Neuronal stem cell (in vitro differentiated cells): ENCODE results near the gene RAD51B.

Experiments
- DNase-seq: peaks from one replicate; pipeline ENCODE4 v3.0.0-alpha.2; 2013; ENCODE audit warnings: low spot score
- H2AFZ ChIP-seq: one replicate; pipeline ENCODE4 v1.6.1; 2013; ENCODE audit warnings: mild to moderate bottlenecking, low read length, inconsistent platforms
- H2AK5ac ChIP-seq: 2 replicates; pipeline ENCODE4 v1.6.1; 2013; ENCODE audit warnings: low read depth, mild to moderate bottlenecking, inconsistent platforms, low read length, moderate library complexity, mixed read lengths
- H2BK120ac ChIP-seq: 2 replicates; pipeline ENCODE4 v1.6.1; 2013; ENCODE audit warnings: low read depth, mild to moderate bottlenecking, inconsistent platforms, low read length, moderate library complexity, mixed read lengths
- H2BK12ac ChIP-seq: one replicate; pipeline ENCODE4 v1.6.1; 2013; ENCODE audit warnings: low read length, inconsistent platforms
- H2BK15ac ChIP-seq: 2 replicates; pipeline ENCODE4 v1.6.1; 2013; ENCODE audit warnings: mild to moderate bottlenecking, low read length, inconsistent platforms, mixed read lengths
- H2BK5ac ChIP-seq: one replicate; pipeline ENCODE4 v1.6.1; 2013; ENCODE audit warnings: inconsistent platforms, mild to moderate bottlenecking, low read length, moderate library complexity
- H3K14ac ChIP-seq: one replicate; pipeline ENCODE4 v1.6.1; 2013; ENCODE audit warnings: low read length, inconsistent platforms
- H3K18ac ChIP-seq: 2 replicates; pipeline ENCODE4 v1.6.1; 2013; ENCODE audit warnings: low read length, inconsistent platforms
- H3K23ac ChIP-seq: 2 replicates; pipeline ENCODE4 v1.6.1; 2013; ENCODE audit warnings: low read depth, mild to moderate bottlenecking, mixed read lengths, low read length, inconsistent platforms; ENCODE audit not compliant: poor library complexity
- H3K27ac ChIP-seq: replicated peaks from 3 replicates; pipeline ENCODE4 v1.5.1; 2013; ENCODE audit warnings: low read length, inconsistent platforms
- H3K27me3 ChIP-seq, 3 experiments: 2 replicates each; pipeline ENCODE4 v1.6.1; 2013; ENCODE audit warnings: low read length in 3 of 3, mild to moderate bottlenecking in 2 of 3, inconsistent platforms in 1 of 3, low read depth in 1 of 3, mixed read lengths in 1 of 3, moderate library complexity in 1 of 3; ENCODE audit not compliant: control insufficient read depth in 3 of 3, insufficient read depth in 3 of 3
- H3K36me3 ChIP-seq, 2 donors: replicated peaks in 1 of 2; 2 replicates each; pipeline ENCODE4 v1.6.1; 2013; ENCODE audit warnings: low read length in 2 of 2; ENCODE audit not compliant: control insufficient read depth in 2 of 2, insufficient read depth in 2 of 2
- H3K4ac ChIP-seq: 2 replicates; pipeline ENCODE4 v1.6.1; 2013; ENCODE audit warnings: inconsistent platforms, mild to moderate bottlenecking, low read length, moderate library complexity
- H3K4me1 ChIP-seq, 2 donors: 1 replicate in 1 of 2; 2 replicates in 1 of 2; pipeline ENCODE4 v1.6.1; 2013; ENCODE audit warnings: low read length in 2 of 2, low read depth in 1 of 2; ENCODE audit not compliant: control insufficient read depth in 2 of 2, insufficient read depth in 1 of 2
- H3K4me2 ChIP-seq: one replicate; pipeline ENCODE4 v1.6.1; 2013; ENCODE audit warnings: mild to moderate bottlenecking, low read length, inconsistent platforms; ENCODE audit not compliant: insufficient read depth, poor library complexity, severe bottlenecking
- H3K4me3 ChIP-seq, 2 donors: 2 replicates each; pipeline ENCODE4 v1.5.1; 2013; ENCODE audit warnings: low read length in 2 of 2, mild to moderate bottlenecking in 2 of 2, inconsistent platforms in 1 of 2, moderate library complexity in 1 of 2
- H3K79me1 ChIP-seq: one replicate; pipeline ENCODE4 v1.6.1; 2013; ENCODE audit warnings: low read depth, mild to moderate bottlenecking, inconsistent platforms, low read length, moderate library complexity
- H3K9ac ChIP-seq: one replicate; pipeline ENCODE4 v1.6.1; 2013; ENCODE audit warnings: mild to moderate bottlenecking, low read depth, low read length, inconsistent platforms; ENCODE audit not compliant: poor library complexity
- H3K9me3 ChIP-seq, 2 donors: replicated peaks in 1 of 2; 2 replicates each; pipeline versions ENCODE3 to v1.6.1; 2013; ENCODE audit warnings: low read length in 2 of 2, mild to moderate bottlenecking in 2 of 2, inconsistent platforms in 1 of 2, low read depth in 1 of 2, mixed read lengths in 1 of 2, moderate library complexity in 1 of 2; ENCODE audit not compliant: control insufficient read depth in 2 of 2, insufficient read depth in 1 of 2
- H4K8ac ChIP-seq: one replicate; pipeline ENCODE4 v1.6.1; 2013; ENCODE audit warnings: low read depth, mild to moderate bottlenecking, inconsistent platforms, low read length, moderate library complexity
- H4K91ac ChIP-seq: one replicate; pipeline ENCODE4 v1.6.1; 2013; ENCODE audit warnings: low read length, low read depth, mild to moderate bottlenecking, inconsistent platforms; ENCODE audit not compliant: poor library complexity
- WGBS, 2 donors: extraction: QIAGEN DNeasy Blood & Tissue Kit; methylation state at CpG; one replicate each; pipeline ENCODE4 v1.1.7; 2013; ENCODE audit warnings: missing lambda C conversion rate in 2 of 2, mixed read lengths in 1 of 2; ENCODE audit not compliant: insufficient read length in 2 of 2, insufficient replicate concordance in 1 of 2; ENCODE audit errors: extremely low coverage in 2 of 2; 5-methylcytosine and 5-hydroxymethylcytosine counted together

Gene RAD51B

DNA sequence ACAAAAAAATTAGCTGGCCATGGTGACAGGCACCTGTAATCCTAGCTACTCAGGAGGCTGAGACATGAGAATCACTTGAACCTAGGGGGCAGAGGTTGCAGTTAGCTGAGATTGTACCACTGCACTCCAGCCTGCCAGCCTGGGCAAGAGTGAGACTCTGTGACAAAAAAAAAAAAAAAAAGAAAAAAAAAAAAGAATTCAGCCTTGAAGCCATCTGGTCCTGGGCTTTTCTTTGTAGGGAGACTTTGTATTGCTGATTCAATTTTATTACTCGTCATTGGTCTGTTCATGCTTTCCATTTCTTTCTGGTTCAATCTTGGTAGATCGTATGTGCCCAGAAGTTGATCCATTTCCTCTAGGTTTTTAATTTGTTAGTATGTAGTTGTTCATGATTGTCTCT is 243.1 kb downstream of the RAD51B start:
- H3K27me3 ChIP-seq, result no peaks in the 10 kb centered on the region
- H3K4me3 ChIP-seq, result no peak overlapping the region
- H4K8ac ChIP-seq, result no peak overlapping the region
- WGBS, 2 donors, result no CpG with 5 or more reads among the region's 2 CpGs
- no peak overlapping the region for H3K14ac ChIP-seq
- peaks cover 5 to 11% of the 10 kb centered on the region in 2 donors for H3K9me3 ChIP-seq
- no peaks in the 10 kb centered on the region for H3K36me3 ChIP-seq
- no peak overlapping the region for H3K4me2 ChIP-seq
- H2BK12ac ChIP-seq, result no peak overlapping the region
- H3K23ac ChIP-seq, result no peak overlapping the region
- no peak overlapping the region for H4K91ac ChIP-seq
- H2BK5ac ChIP-seq, result no peak overlapping the region
- H3K9ac ChIP-seq, result no peak overlapping the region
- DNase-seq, result no peak
- peaks cover 5% of the 10 kb centered on the region for H3K79me1 ChIP-seq
- H2BK120ac ChIP-seq, result no peak overlapping the region
- H3K4ac ChIP-seq, result no peak overlapping the region
- H3K27ac ChIP-seq, result no peak overlapping the region
- no peak overlapping the region for H3K18ac ChIP-seq
- H2AFZ ChIP-seq, result no peak overlapping the region
- H2BK15ac ChIP-seq, result no peak overlapping the region
- H2AK5ac ChIP-seq, result no peak overlapping the region
- no peaks in the 10 kb centered on the region for H3K4me1 ChIP-seq

DNA sequence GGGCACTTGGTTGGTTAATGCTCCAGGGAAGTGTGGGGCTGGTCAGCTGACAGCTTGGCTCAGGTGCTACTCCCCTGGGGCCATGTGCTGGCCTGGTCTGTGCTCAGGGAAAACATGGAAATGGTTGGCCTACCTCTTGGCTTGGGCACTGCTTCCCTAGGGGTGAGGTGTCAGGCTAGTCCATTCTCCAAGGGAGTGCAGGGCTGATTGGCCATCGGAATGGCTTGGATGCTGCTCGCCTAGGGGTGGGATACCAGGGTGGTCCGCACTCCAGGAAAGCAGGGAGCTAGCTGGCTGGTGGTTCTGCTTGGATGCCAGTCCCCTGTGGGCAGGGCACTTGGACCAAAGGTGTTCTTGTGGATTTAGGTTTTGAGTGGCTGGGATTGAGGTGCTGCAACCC is 245.7 kb downstream of the RAD51B start:
- Histone ChIP-seq H3K18ac (peak overlapping the region; percentile 5), H3K4me1 (no peaks in the 10 kb centered on the region), H4K91ac (peak overlapping the region; percentile 40), H3K27me3 (no peaks in the 10 kb centered on the region), H3K23ac (no peak overlapping the region), H3K9ac (no peak overlapping the region), H4K8ac (no peak overlapping the region), H2BK15ac (no peak overlapping the region), H3K27ac (no peak overlapping the region), H3K14ac (no peak overlapping the region), H3K4ac (no peak overlapping the region), H3K79me1 (peaks cover 5% of the 10 kb centered on the region), H3K9me3 (peaks cover 5 to 17% of the 10 kb centered on the region in 2 donors), H2AK5ac (peak overlapping the region; percentile 48), H3K4me2 (no peak overlapping the region), H3K4me3 (peak overlapping the region in 1 of 2 donors; percentile 7), H2BK120ac (no peak overlapping the region), H2AFZ (no peak overlapping the region), H2BK5ac (no peak overlapping the region), H3K36me3 (no peaks in the 10 kb centered on the region), H2BK12ac (no peak overlapping the region)
- no peak for DNase-seq
- WGBS, 2 donors, result no CpG with 5 or more reads among the region's 3 CpGs

DNA sequence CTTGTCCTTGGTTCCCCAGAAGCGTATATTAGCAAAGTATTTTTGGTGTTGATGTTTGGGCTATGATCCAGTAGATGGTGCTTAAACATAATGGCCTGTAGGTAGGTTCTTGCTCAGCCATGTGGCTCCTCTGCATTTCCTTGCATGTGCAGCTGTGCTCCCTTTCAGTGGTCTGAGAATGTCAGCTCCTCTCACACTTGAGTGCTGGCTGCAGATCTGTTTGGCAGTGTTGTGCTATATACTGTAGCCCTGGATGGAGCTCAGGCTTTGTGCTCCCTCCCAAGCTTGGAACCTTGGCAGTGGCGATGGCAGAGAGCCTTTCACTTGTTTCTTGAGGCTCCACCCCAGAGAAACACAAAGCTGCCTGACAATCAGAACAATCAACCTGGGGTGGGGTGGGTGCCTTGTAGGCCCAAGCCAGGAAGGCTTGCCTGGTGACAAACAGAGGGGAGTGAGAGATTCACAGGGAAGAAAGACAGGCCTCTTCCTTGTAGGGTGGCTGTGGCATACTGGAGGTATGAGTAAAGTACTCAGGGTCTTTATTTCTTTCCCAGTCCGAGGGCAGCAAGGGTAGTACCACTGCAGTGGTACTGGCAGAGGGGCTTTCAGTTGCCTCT is 255.3 kb downstream of the RAD51B start:
- no peak overlapping the region for H2BK12ac ChIP-seq
- no peak overlapping the region for H3K4me3 ChIP-seq
- H3K14ac ChIP-seq, result no peak overlapping the region
- peak overlapping the region; percentile 92 for H2AFZ ChIP-seq
- peaks cover 0 to 23% of the 10 kb centered on the region in 2 donors for H3K9me3 ChIP-seq
- H3K9ac ChIP-seq, result no peak overlapping the region
- H4K8ac ChIP-seq, result no peak overlapping the region
- no CpG with 5 or more reads among the region's 3 CpGs for WGBS, 2 donors
- no peak overlapping the region for H3K27ac ChIP-seq
- H2BK120ac ChIP-seq, result no peak overlapping the region
- no peak for DNase-seq
- H4K91ac ChIP-seq, result peak overlapping the region; percentile 12
- H3K27me3 ChIP-seq, result no peaks in the 10 kb centered on the region
- H3K36me3 ChIP-seq, result no peaks in the 10 kb centered on the region
- H2BK15ac ChIP-seq, result peak overlapping the region; percentile 11
- H3K18ac ChIP-seq, result peak overlapping the region; percentile 68
- H3K4me2 ChIP-seq, result no peak overlapping the region
- no peak overlapping the region for H2AK5ac ChIP-seq
- no peak overlapping the region for H3K23ac ChIP-seq
- peaks cover 12 to 13% of the 10 kb centered on the region in 2 donors for H3K4me1 ChIP-seq
- H3K4ac ChIP-seq, result no peak overlapping the region
- H3K79me1 ChIP-seq, result no peaks in the 10 kb centered on the region
- H2BK5ac ChIP-seq, result no peak overlapping the region

DNA sequence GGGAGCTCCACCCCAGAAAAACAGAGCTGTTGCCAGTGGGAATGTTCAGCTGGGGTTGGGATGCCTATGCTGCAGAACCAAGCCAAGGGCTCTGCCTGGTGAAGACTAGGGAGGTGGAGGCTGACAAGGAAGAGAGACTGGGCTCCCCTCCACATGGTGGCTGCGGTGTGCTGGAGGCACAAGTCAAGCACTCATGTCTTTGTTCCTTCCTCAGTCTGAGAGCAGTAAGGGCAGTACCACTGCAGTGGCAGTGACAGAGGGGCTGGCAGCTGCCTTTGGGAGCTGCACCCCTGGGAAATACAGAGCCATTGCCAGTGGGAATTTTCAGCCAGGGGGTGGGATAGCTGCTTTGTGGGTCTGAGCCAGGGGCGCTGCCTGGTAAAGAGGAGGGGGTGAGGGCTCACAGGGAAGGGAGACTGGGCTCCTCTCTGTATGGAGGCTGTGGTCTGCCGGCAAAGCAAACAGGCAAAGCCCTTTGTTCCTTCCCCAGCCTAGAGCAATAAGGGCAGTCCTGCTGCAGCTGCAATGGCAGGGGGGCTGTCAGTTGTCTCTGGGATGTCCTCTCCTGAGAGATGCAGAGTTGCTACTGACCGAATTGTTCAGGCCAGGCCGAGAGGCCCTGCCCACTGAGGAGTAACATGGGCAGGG is 255.9 kb downstream of the RAD51B start:
- H2AFZ ChIP-seq, result peak overlapping the region; percentile 92

More for the DNA sequence above, 255.9 kb downstream of the RAD51B start:
- Histone ChIP-seq H2BK12ac (peak overlapping the region; percentile 11), H3K23ac (no peak overlapping the region), H3K9ac (no peak overlapping the region), H2BK5ac (peak overlapping the region; percentile 1), H3K18ac (peak overlapping the region; percentile 45), H4K91ac (peak overlapping the region; percentile 24), H2BK120ac (no peak overlapping the region), H3K4me3 (peak overlapping the region in 1 of 2 donors; percentile 8), H3K27ac (no peak overlapping the region), H3K9me3 (peaks cover 0 to 20% of the 10 kb centered on the region in 2 donors), H4K8ac (no peak overlapping the region), H3K27me3 (no peaks in the 10 kb centered on the region), H3K4me1 (peaks cover 13 to 14% of the 10 kb centered on the region in 2 donors), H3K4ac (no peak overlapping the region), H3K4me2 (no peak overlapping the region), H3K14ac (peak overlapping the region; percentile 11), H2AK5ac (peak overlapping the region; percentile 7), H2BK15ac (peak overlapping the region; percentile 11), H3K79me1 (no peaks in the 10 kb centered on the region), H3K36me3 (no peaks in the 10 kb centered on the region)
- no peak for DNase-seq
- no CpG with 5 or more reads among the region's 5 CpGs for WGBS, 2 donors
